Stomach (tissue), 9 donors: ENCODE results near the gene TTYH3. TPM values are rescaled to one million over a fixed set of nuclear protein-coding genes. Genes with fewer than 3 reads are reported as not detected.
"Not testable (repeated sequence)": the region's sequence is repeated elsewhere in the genome, so short reads cannot be mapped to it uniquely, and the experiment has no call there.

ENCODE experiments used
- DNase-seq, 2 donors: peaks; one replicate each; pipeline versions ENCODE4 v3.0.0 to v3.0.0-alpha.2; 2013 to 2019
- H3K27ac ChIP-seq, 5 donors: fragments of 200-600 bp in 4 of 5; sonication (generic) in 4 of 5; one replicate each; pipeline ENCODE4 v1.5.1; 2013 to 2019; ENCODE audit warnings: mild to moderate bottlenecking in 1 of 5, moderate library complexity in 1 of 5
- H3K27me3 ChIP-seq, 3 donors: fragments of 200-600 bp; sonication (generic); one replicate each; pipeline ENCODE4 v1.5.1; 2017 to 2019; ENCODE audit warnings: mixed run types in 1 of 3
- H3K36me3 ChIP-seq, 4 donors: fragments of 200-600 bp; sonication (generic); 1 replicate in 3 of 4; 2 replicates in 1 of 4; pipeline ENCODE4 v1.5.1; 2016 to 2019
- H3K4me1 ChIP-seq, 4 donors: fragments of 200-600 bp; sonication (generic); one replicate each; pipeline ENCODE4 v1.5.1; 2016 to 2019
- H3K4me3 ChIP-seq, 4 donors: fragments of 200-600 bp; sonication (generic) in 3 of 4; one replicate each; pipeline ENCODE4 v1.5.1; 2016 to 2019; ENCODE audit warnings: mild to moderate bottlenecking in 1 of 4
- H3K9me3 ChIP-seq, 4 donors: fragments of 200-600 bp; sonication (generic); one replicate each; pipeline ENCODE4 v1.5.1; 2016 to 2019
- EP300 ChIP-seq: sonication (generic); formaldehyde crosslinking; IDR thresholded peaks from one replicate; pipeline ENCODE4 v1.6.1; 2017; ENCODE audit warnings: antibody characterized with exemption
- POLR2A ChIP-seq, 4 donors: fragments of 450-650 bp; IDR thresholded peaks; one replicate each; pipeline ENCODE4 v1.6.1; 2016; ENCODE audit warnings: antibody characterized with exemption in 4 of 4, control low read depth in 2 of 4, mild to moderate bottlenecking in 1 of 4, moderate library complexity in 1 of 4
- POLR2AphosphoS5 ChIP-seq, 3 donors: sonication (generic); formaldehyde crosslinking; IDR thresholded peaks; one replicate each; pipeline ENCODE4 v1.6.1; 2016; ENCODE audit warnings: antibody characterized with exemption in 3 of 3
- WGBS, 5 donors: extraction: QIAGEN DNeasy Blood & Tissue Kit in 3 of 5; methylation state at CpG; one replicate each; pipeline versions ENCODE4 v1.1.5 to v1.1.7; 2013 to 2018; 5-methylcytosine and 5-hydroxymethylcytosine counted together
- intact Hi-C: fragments of 100-400 bp; cut with DNase I; formaldehyde crosslinking; loops from one replicate; pipeline ENCODE4 v1.15.1; 2023; ENCODE audit warnings: low total_unique reads
- polyA plus RNA-seq, 3 donors: library from polyadenylated mRNA; stranded (reverse); fragments of 200-250 nt; gene quantifications; one replicate each; pipeline ENCODE4 v1.2.3, GENCODE V29; 2013
- total RNA-seq, 5 donors: library from RNA; depleted of rRNA; stranded (reverse); fragments of >200 nt; gene quantifications; one replicate each; pipeline versions ENCODE4 v1.1.0 to v1.2.3, GENCODE V29; 2014 to 2016
- TF ChIP-seq, protein P1 (sequence below), 7 experiments: fragments of 450-650 bp in 4 of 7; fragments of 200-600 bp in 3 of 7; sonication (generic) in 3 of 7; IDR thresholded peaks; one replicate each; pipeline ENCODE4 v1.5.1; 2016 to 2019; ENCODE audit warnings: antibody characterized with exemption in 7 of 7, control low read depth in 2 of 7, mild to moderate bottlenecking in 1 of 7
- donor health status: healthy with polysubstance abuse.
- donor health status: Bipolar disorder and iron deficiency.
- donor health status: healthy.

Gene TTYH3
- total and polyA plus RNA-seq, 8 donors = 4.1 to 79.1 (median 16.2) TPM

DNA sequence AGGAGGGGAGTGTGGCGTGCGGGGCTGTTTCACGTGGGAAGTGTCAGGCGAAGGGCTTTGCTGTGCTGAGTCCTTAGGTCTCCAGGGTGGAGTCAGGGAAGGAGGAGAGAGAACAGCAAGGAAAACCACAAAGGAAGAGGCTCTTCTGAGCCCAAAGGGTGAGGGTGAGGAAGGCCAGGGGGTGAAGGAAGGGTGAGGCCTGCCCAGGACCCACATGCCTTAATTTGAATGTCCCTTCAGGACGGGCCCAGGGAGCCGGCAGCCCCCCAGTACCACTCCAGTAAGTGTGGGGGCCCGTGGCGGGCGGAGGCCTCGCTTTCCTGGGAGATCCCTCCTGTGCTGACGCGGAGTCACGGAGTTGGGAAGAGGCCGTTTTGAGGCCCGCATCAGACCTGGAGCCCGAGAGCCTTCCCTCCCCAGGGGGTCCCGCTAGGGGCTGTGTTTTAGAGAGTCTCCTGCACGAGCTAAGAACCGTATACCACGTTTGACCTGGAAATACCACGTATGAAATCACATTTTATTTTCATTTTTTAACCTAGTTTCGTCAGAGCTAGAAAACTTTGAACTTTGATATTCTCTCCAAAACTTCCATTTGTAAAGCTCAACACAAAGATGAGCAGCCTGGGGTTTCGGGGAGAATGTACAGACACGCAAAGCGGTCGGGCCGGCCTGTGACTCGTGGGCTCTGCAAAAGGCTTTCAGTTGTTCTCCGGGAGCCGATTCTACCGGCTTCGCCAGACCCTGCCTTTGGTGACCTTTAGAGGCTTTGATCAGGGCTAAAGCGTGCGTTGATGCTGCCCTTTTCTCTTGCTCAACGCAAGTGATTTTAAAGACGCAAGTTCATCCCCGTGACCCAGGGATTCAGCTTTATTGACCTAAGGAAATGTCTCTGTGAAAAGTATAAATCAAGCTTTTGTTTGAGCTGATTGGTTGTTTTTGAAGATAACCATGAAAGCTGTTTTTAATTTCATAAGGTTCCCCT lies 23.6 kb upstream of the TTYH3 start:
- H3K4me1 ChIP-seq = peaks cover 2 to 9% (median 7%) of the 10 kb centered on the region in 4 donors
- DNase-seq = no peak
- no peak for TF ChIP-seq POLR2A (IDR thresholded peaks at IDR 0.05)
- no peak for TF ChIP-seq EP300
- H3K36me3 ChIP-seq = peaks cover 7 to 63% (median 46%) of the 10 kb centered on the region in 4 donors
- peak overlapping the region in 4 of 5 donors; percentile 55 to 73 (median 67) for H3K27ac ChIP-seq
- H3K27me3 ChIP-seq = no peaks in the 10 kb centered on the region
- WGBS, 5 donors = 84 to 91% (median 87%) methylated on average over 33 to 37 of the region's 37 CpGs
- intact Hi-C loops = no loop called here
- no peak overlapping the region for H3K4me3 ChIP-seq
- H3K9me3 ChIP-seq = no peaks in the 10 kb centered on the region

DNA sequence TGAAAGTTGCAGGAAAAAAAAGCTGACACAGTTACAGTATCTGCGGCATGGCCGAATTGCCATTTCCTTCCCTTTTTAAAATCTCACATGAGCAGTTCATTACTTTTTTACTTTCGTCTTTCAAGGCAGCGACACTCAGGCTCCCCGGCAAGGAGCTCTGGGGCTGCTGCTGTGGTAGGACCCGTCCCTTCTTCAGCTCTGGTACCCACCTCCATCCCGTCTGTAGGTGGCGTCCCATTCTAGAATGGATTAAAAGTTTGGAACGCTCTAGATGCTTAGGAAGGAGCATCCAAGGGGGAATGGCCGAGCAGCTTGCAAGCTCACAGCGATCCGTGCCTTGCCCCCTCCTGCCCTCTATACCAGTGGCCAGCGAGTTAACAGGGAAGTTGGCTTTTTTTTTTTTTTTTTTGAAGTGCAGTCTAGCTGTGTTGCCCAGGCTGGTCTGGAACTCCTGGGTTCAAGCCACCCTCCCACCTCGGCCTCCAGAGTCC lies 22.8 kb upstream of the TTYH3 start:
- Histone ChIP-seq H3K36me3 (peaks cover 7 to 59% (median 44%) of the 10 kb centered on the region in 4 donors), H3K4me1 (peaks cover 5 to 17% (median 13%) of the 10 kb centered on the region in 4 donors), H3K9me3 (no peaks in the 10 kb centered on the region), H3K27ac (peak overlapping the region in 3 of 5 donors; percentile 66 to 73 (median 68)), H3K27me3 (no peaks in the 10 kb centered on the region), H3K4me3 (no peak overlapping the region)
- DNase-seq = peak in 1 of 2 donors; percentile 71
- TF ChIP-seq POLR2AphosphoS5 (IDR thresholded peaks at IDR 0.05) (no peak), POLR2A (IDR thresholded peaks at IDR 0.05) (no peak), EP300 (no peak)
- TF ChIP-seq, protein P1, sequence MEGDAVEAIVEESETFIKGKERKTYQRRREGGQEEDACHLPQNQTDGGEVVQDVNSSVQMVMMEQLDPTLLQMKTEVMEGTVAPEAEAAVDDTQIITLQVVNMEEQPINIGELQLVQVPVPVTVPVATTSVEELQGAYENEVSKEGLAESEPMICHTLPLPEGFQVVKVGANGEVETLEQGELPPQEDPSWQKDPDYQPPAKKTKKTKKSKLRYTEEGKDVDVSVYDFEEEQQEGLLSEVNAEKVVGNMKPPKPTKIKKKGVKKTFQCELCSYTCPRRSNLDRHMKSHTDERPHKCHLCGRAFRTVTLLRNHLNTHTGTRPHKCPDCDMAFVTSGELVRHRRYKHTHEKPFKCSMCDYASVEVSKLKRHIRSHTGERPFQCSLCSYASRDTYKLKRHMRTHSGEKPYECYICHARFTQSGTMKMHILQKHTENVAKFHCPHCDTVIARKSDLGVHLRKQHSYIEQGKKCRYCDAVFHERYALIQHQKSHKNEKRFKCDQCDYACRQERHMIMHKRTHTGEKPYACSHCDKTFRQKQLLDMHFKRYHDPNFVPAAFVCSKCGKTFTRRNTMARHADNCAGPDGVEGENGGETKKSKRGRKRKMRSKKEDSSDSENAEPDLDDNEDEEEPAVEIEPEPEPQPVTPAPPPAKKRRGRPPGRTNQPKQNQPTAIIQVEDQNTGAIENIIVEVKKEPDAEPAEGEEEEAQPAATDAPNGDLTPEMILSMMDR (IDR thresholded peaks at IDR 0.05) = no peak
- intact Hi-C loops = no loop called here
- whole genome bisulfite sequencing, 5 donors = 66 to 72% (median 67%) methylated on average over 14 of the region's 14 CpGs

DNA sequence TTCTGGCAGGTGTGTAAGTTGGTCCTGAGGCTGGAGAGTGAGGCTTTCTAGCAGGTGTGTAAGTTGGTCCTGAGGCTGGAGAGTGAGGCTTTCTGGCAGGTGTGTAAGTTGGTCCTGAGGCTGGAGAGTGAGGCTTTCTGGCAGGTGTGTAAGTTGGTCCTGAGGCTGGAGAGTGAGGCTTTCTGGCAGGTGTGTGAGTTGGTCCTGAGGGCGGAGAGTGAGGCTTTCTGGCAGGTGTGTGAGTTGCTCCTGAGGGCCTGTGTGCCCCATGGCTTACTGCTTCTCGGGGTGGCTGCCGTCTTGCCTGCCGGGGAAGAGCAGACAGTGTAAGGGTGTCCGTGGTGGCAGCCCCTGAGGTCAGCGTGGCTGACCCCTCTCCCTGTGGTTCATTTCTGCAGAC lies 22.1 kb upstream of the TTYH3 start:
- intact Hi-C loops, H3K27me3 ChIP-seq, DNase-seq, H3K4me3 ChIP-seq, H3K9me3 ChIP-seq: not testable (repeated sequence)
- H3K27ac ChIP-seq = peak overlapping the region in 2 of 5 donors; percentile 56 to 68
- WGBS, 5 donors = 81 to 93% (median 88%) methylated on average over 6 of the region's 6 CpGs
- H3K4me1 ChIP-seq = peaks cover 8 to 24% (median 17%) of the 10 kb centered on the region in 4 donors
- peaks cover 7 to 53% (median 38%) of the 10 kb centered on the region in 4 donors for H3K36me3 ChIP-seq

DNA sequence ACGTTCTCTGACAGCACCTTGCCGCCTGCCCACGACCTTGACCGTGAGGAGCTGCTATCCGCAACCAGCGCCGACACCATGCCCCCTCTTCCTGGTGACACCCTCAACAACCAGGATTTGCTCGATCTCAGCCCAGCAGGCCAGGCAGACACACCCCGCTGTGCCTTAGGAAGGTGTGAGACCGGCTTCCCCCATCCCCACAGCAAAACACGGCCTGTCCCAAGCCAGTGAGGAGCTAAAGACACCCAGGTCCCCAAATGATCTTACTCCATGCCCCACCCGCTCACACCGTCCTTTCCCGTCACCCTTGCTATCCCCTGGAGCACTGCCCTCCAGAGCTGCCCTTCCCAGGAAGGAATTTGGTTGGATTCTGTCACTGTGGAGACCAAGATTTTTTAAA lies 21.3 kb upstream of the TTYH3 start:
- peaks cover 0 to 45% (median 31%) of the 10 kb centered on the region in 4 donors for H3K36me3 ChIP-seq
- H3K27me3 ChIP-seq = no peaks in the 10 kb centered on the region
- no peak overlapping the region for H3K4me3 ChIP-seq
- intact Hi-C loops = no loop called here
- peaks cover 8 to 29% (median 19%) of the 10 kb centered on the region in 4 donors for H3K4me1 ChIP-seq
- H3K9me3 ChIP-seq = no peaks in the 10 kb centered on the region
- no peak overlapping the region for H3K27ac ChIP-seq
- TF ChIP-seq EP300 (no peak), POLR2A (IDR thresholded peaks at IDR 0.05) (no peak), POLR2AphosphoS5 (IDR thresholded peaks at IDR 0.05) (no peak)
- TF ChIP-seq, protein P1 (IDR thresholded peaks at IDR 0.05) = no peak
- no peak for DNase-seq
- WGBS, 5 donors = 92 to 96% (median 93%) methylated on average over 8 to 14 of the region's 14 CpGs

DNA sequence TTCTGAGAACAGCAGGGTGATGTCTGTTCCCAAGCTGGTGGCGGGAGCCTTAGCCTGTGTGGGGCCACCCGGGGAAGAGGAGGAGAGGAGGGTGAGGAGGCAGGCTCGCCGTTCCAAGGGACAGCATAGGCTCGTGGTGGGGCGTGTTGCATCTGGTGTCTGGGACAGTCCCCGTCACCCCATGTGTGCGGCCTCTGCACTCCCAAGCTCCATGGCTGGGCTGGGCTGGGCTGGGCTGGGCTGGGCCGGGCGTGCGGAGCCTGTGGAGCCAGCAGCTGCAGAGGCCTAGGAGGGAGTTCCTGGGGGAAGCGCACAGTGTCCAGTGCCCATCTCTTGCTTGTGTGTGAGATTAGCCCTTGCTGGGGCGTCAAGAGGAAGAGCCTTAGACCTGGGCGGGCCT lies 20.9 kb upstream of the TTYH3 start:
- Histone ChIP-seq H3K36me3 (peaks cover 0 to 40% (median 27%) of the 10 kb centered on the region in 4 donors), H3K9me3 (no peaks in the 10 kb centered on the region), H3K27ac (no peak overlapping the region), H3K4me1 (peaks cover 8 to 29% (median 19%) of the 10 kb centered on the region in 4 donors), H3K4me3 (no peak overlapping the region), H3K27me3 (no peaks in the 10 kb centered on the region)
- TF ChIP-seq EP300 = no peak
- TF ChIP-seq, protein P1 (IDR thresholded peaks at IDR 0.05) = no peak
- no peak for TF ChIP-seq POLR2AphosphoS5 (IDR thresholded peaks at IDR 0.05)
- TF ChIP-seq POLR2A (IDR thresholded peaks at IDR 0.05) = no peak
- 65 to 100% (median 84%) methylated on average over 4 to 14 of the region's 14 CpGs for WGBS, 5 donors
- DNase-seq = peak in 1 of 2 donors; percentile 62
- intact Hi-C loops = no loop called here
